AG09319 (cell line): ENCODE results near the gene MYF5.

Experiments used
- DNase-seq: peaks from one replicate; pipeline ENCODE4 v3.0.0-alpha.2; 2010; ENCODE audit warnings: low read depth; ENCODE audit errors: extremely low read depth
- CTCF ChIP-seq: IDR thresholded peaks from 2 replicates; pipeline ENCODE4 v1.5.1; 2011; ENCODE audit warnings: low read depth, mild to moderate bottlenecking, inconsistent platforms, low read length, moderate library complexity

Gene MYF5

GRCh38 chr12:80707830-80708258 is 8.9 kb upstream of the MYF5 start:
- no peak for TF ChIP-seq CTCF
- DNase-seq, result no peak

GRCh38 chr12:80708259-80708974 is 8.3 kb upstream of the MYF5 start:
- DNase-seq, result no peak
- TF ChIP-seq CTCF, result no peak

- TF ChIP-seq CTCF, result no peak
- no peak for DNase-seq
Observed at GRCh38 chr12:80708975-80709328, 7.8 kb upstream of the MYF5 start.

- no peak for TF ChIP-seq CTCF
- DNase-seq, result no peak
Observed at GRCh38 chr12:80709811-80710726, 6.6 kb upstream of the MYF5 start.

GRCh38 chr12:80710727-80711449 is 5.8 kb upstream of the MYF5 start:
- TF ChIP-seq CTCF, result no peak

GRCh38 chr12:80711866-80712265 is 4.8 kb upstream of the MYF5 start:
- no peak for TF ChIP-seq CTCF
- DNase-seq, result no peak

More at GRCh38 chr12:80710727-80711449, 5.8 kb upstream of the MYF5 start:
- no peak for DNase-seq
